Nephron (organoid): ENCODE results near the gene BRD7.

Source experiments
- H3K27ac Mint-ChIP-seq, 3 experiments: 2 replicates each; pipeline ENCODE4 v1.8.0; 2020; ENCODE audit warnings: mixed read lengths in 3 of 3, mild to moderate bottlenecking in 2 of 3, moderate library complexity in 1 of 3
- H3K27me3 Mint-ChIP-seq: 2 replicates; pipeline ENCODE4 v1.8.0; 2021; ENCODE audit warnings: low read depth, mild to moderate bottlenecking, moderate library complexity, mixed read lengths
- H3K36me3 Mint-ChIP-seq: 2 replicates; pipeline ENCODE4 v1.8.0; 2020; ENCODE audit warnings: low read depth, mixed read lengths
- H3K4me1 Mint-ChIP-seq: 2 replicates; pipeline ENCODE4 v1.8.0; 2020; ENCODE audit warnings: mixed read lengths
- H3K4me3 Mint-ChIP-seq, 3 experiments: 2 replicates each; pipeline ENCODE4 v1.8.0; 2020; ENCODE audit warnings: mild to moderate bottlenecking in 3 of 3, mixed read lengths in 3 of 3, moderate library complexity in 2 of 3
- H3K9me3 Mint-ChIP-seq: 2 replicates; pipeline ENCODE4 v1.8.0; 2020; ENCODE audit warnings: mixed read lengths
- CTCF ChIP-seq, 3 experiments: fragments of 200-600 bp; sonication (generic); IDR thresholded peaks; one replicate each; pipeline ENCODE4 v1.5.0; 2021; ENCODE audit warnings: antibody characterized with exemption in 3 of 3; ENCODE audit not compliant: unreplicated experiment in 3 of 3

Gene BRD7

GRCh38 chr16:50365791-50366575 lies 2.8 kb downstream of the BRD7 start:
- TF ChIP-seq CTCF (IDR thresholded peaks at IDR 0.05; ENCODE audit: unreplicated experiment in 3 of 3), result no peak
- Mint-ChIP-seq H3K27me3 (no peaks in the 10 kb centered on the region), H3K9me3 (no peaks in the 10 kb centered on the region), H3K36me3 (peaks cover 44% of the 10 kb centered on the region), H3K27ac (no peak overlapping the region), H3K4me3 (peak overlapping the region; percentile 60 to 92 (median 76)), H3K4me1 (peaks cover 33% of the 10 kb centered on the region)

- Mint-ChIP-seq H3K27me3 (no peaks in the 10 kb centered on the region), H3K4me1 (peaks cover 33% of the 10 kb centered on the region), H3K4me3 (no peak overlapping the region), H3K36me3 (peaks cover 55% of the 10 kb centered on the region), H3K9me3 (no peaks in the 10 kb centered on the region), H3K27ac (no peak overlapping the region)
- no peak for TF ChIP-seq CTCF (IDR thresholded peaks at IDR 0.05; ENCODE audit: unreplicated experiment in 3 of 3)
Observed at GRCh38 chr16:50363656-50364055, 5.1 kb downstream of the BRD7 start.

- Mint-ChIP-seq H3K4me3 (no peak overlapping the region), H3K36me3 (peaks cover 52% of the 10 kb centered on the region), H3K9me3 (no peaks in the 10 kb centered on the region), H3K27ac (no peak overlapping the region), H3K4me1 (peaks cover 17% of the 10 kb centered on the region), H3K27me3 (no peaks in the 10 kb centered on the region)
- no peak for TF ChIP-seq CTCF (IDR thresholded peaks at IDR 0.05; ENCODE audit: unreplicated experiment in 3 of 3)
Observed at GRCh38 chr16:50360779-50361178, 8.0 kb downstream of the BRD7 start.

DNA sequence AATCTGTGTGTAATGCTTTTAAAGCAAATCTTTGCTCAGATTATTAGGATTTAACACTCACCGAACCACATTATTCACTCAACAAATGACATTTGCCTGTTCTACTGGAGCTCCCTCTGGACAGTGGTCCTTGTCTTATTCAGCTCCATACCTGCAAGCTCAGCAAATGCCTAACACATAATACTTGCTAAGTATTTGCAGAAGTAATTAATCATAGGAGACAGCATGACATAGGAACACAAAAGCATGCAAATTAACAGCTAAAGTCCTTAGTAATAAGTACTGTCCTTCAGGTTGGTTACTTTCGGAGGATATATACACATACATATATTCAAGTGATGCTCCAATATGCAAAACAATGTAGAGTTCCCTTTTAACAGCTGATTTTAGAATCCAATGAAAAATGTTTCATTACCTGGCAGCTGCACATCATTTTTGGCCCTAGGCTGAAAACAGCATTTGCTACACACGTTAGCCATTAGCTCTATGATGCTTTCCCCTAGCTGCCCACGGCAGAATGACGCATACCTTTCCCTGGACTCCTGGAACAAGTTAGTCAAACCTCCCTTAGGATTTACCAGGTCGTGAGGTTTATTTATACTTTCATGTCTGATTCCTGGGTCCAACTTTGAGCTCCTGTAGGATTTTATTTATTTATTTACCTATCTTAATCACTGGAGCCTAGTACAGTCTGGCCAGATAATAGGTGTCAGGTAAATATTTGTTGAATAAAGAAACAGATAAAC lies 8.6 kb downstream of the BRD7 start:
- peak overlapping the region in 2 of 3 experiments; percentile 5 to 34 for H3K27ac Mint-ChIP-seq
- H3K4me3 Mint-ChIP-seq, result no peak overlapping the region
- H3K4me1 Mint-ChIP-seq, result peaks cover 12% of the 10 kb centered on the region
- H3K27me3 Mint-ChIP-seq, result no peaks in the 10 kb centered on the region
- no peak for TF ChIP-seq CTCF (IDR thresholded peaks at IDR 0.05; ENCODE audit: unreplicated experiment in 3 of 3)
- H3K36me3 Mint-ChIP-seq, result peaks cover 53% of the 10 kb centered on the region
- H3K9me3 Mint-ChIP-seq, result no peaks in the 10 kb centered on the region

DNA sequence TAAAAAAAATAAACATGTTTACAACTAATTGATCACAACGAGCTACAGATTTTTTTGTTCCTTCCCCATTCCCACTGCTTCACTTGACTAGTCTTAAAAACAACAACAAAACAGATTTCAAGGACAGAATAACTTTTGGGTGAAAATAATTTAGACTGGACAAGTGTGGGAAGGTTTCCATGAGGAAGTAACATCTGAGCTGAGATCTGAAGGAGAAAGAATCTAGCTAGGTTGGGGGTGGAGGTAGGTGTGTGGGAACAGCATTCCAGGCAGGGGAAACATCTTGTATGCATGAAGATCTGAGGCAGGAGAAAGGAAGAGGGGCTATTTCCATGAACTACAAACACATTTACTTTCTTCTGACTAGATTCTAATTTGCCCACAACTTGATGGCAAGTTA lies 9.2 kb downstream of the BRD7 start:
- H3K9me3 Mint-ChIP-seq, result no peaks in the 10 kb centered on the region
- H3K27ac Mint-ChIP-seq, result peak overlapping the region in 2 of 3 experiments; percentile 5 to 34
- H3K4me1 Mint-ChIP-seq, result peaks cover 7% of the 10 kb centered on the region
- no peaks in the 10 kb centered on the region for H3K27me3 Mint-ChIP-seq
- H3K4me3 Mint-ChIP-seq, result no peak overlapping the region
- no peak for TF ChIP-seq CTCF (IDR thresholded peaks at IDR 0.05; ENCODE audit: unreplicated experiment in 3 of 3)
- peaks cover 55% of the 10 kb centered on the region for H3K36me3 Mint-ChIP-seq
